GM23338 (cell line): ENCODE results near the gene PSMD2. TPM values are rescaled to one million over a fixed set of nuclear protein-coding genes. Genes with fewer than 3 reads are reported as not detected.

ENCODE experiments used
- ATAC-seq: fragments of 200-7000 bp; cut with Tn5 transposase; 3 replicates; pipeline ENCODE4 v1.9.1; 2020
- DNase-seq: peaks from one replicate; pipeline ENCODE4 v3.0.0-alpha.2; 2015; ENCODE audit warnings: low spot score
- H2AFZ ChIP-seq: fragments of 200-600 bp; sonication (generic); 2 replicates; pipeline ENCODE4 v1.8.0; 2016; ENCODE audit warnings: antibody characterized with exemption, mild to moderate bottlenecking, moderate library complexity
- H3F3A ChIP-seq: fragments of 200-600 bp; sonication (generic); replicated peaks from 2 replicates; pipeline ENCODE4 v1.8.0; 2017; ENCODE audit warnings: antibody characterized with exemption, mixed run types, low read depth
- H3K27ac ChIP-seq: fragments of 200-600 bp; sonication (generic); 2 replicates; pipeline ENCODE4 v1.6.1; 2016; ENCODE audit warnings: low read depth
- H3K27me3 ChIP-seq: fragments of 200-600 bp; sonication (generic); 2 replicates; pipeline ENCODE4 v1.8.0; 2016; ENCODE audit warnings: mild to moderate bottlenecking, mixed run types, moderate library complexity; ENCODE audit not compliant: insufficient read depth
- H3K36me3 ChIP-seq: fragments of 200-600 bp; sonication (generic); 2 replicates; pipeline ENCODE4 v1.8.0; 2016; ENCODE audit warnings: mild to moderate bottlenecking; ENCODE audit not compliant: insufficient read depth
- H3K4me1 ChIP-seq: fragments of 200-600 bp; sonication (generic); 2 replicates; pipeline ENCODE4 v1.8.0; 2016; ENCODE audit warnings: mild to moderate bottlenecking, moderate library complexity; ENCODE audit not compliant: insufficient read depth
- H3K4me2 ChIP-seq: fragments of 200-600 bp; sonication (generic); 2 replicates; pipeline ENCODE4 v1.7.1; 2017; ENCODE audit warnings: mixed run types
- H3K4me3 ChIP-seq: fragments of 200-600 bp; sonication (generic); 2 replicates; pipeline ENCODE4 v1.6.1; 2016; ENCODE audit warnings: mixed run types
- H3K79me2 ChIP-seq: fragments of 200-600 bp; sonication (generic); replicated peaks from 2 replicates; pipeline ENCODE4 v1.8.0; 2017; ENCODE audit warnings: mild to moderate bottlenecking; ENCODE audit not compliant: insufficient read depth
- H3K9me2 ChIP-seq: fragments of 200-600 bp; sonication (generic); 2 replicates; pipeline ENCODE4 v1.8.0; 2017; ENCODE audit not compliant: insufficient read depth
- H4K20me1 ChIP-seq: fragments of 200-600 bp; sonication (generic); replicated peaks from 2 replicates; pipeline ENCODE4 v1.8.0; 2017; ENCODE audit warnings: mild to moderate bottlenecking; ENCODE audit not compliant: insufficient read depth
- H3K27ac Mint-ChIP-seq: 2 replicates; pipeline ENCODE4 v1.8.0; 2020; ENCODE audit warnings: inconsistent platforms, mild to moderate bottlenecking, moderate library complexity, mixed read lengths
- H3K27me3 Mint-ChIP-seq: 3 replicates; pipeline ENCODE4 v1.8.0; 2022; ENCODE audit warnings: low read depth, mild to moderate bottlenecking, moderate library complexity, mixed read lengths, inconsistent platforms; ENCODE audit not compliant: insufficient read depth, poor library complexity
- H3K36me3 Mint-ChIP-seq: 3 replicates; pipeline ENCODE4 v1.8.0; 2021; ENCODE audit warnings: low read depth, mild to moderate bottlenecking, inconsistent platforms, moderate library complexity, mixed read lengths
- H3K4me1 Mint-ChIP-seq: 3 replicates; pipeline ENCODE4 v1.8.0; 2020; ENCODE audit warnings: mild to moderate bottlenecking, inconsistent platforms, mixed read lengths
- H3K4me3 Mint-ChIP-seq: 3 replicates; pipeline ENCODE4 v1.8.0; 2021; ENCODE audit warnings: moderate library complexity, mild to moderate bottlenecking, inconsistent platforms, mixed read lengths
- H3K9me3 Mint-ChIP-seq: 3 replicates; pipeline ENCODE4 v1.8.0; 2020; ENCODE audit warnings: moderate library complexity, mild to moderate bottlenecking, inconsistent platforms, mixed read lengths
- CREB1 ChIP-seq: fragments of 250-450 bp; sonication (Bioruptor Pico); IDR thresholded peaks from 2 replicates; pipeline ENCODE4 v1.5.0; 2020; ENCODE audit warnings: low read depth, mild to moderate bottlenecking, moderate library complexity
- EZH2phosphoT487 ChIP-seq: fragments of 200-600 bp; sonication (generic); IDR thresholded peaks from one replicate; pipeline ENCODE4 v1.8.1; 2018; ENCODE audit warnings: antibody characterized with exemption; ENCODE audit not compliant: unreplicated experiment
- JUNB ChIP-seq: IDR thresholded peaks from one replicate; pipeline ENCODE4 v1.6.1; 2016; ENCODE audit warnings: antibody characterized with exemption; ENCODE audit not compliant: unreplicated experiment
- NANOG ChIP-seq: IDR thresholded peaks from 2 replicates; pipeline ENCODE4 v1.6.1; 2016; ENCODE audit warnings: antibody characterized with exemption, borderline replicate concordance
- POLR2AphosphoS5 ChIP-seq: IDR thresholded peaks from 2 replicates; pipeline ENCODE4 v1.6.1; 2016; ENCODE audit warnings: antibody characterized with exemption, low read depth
- STAT1 ChIP-seq: IDR thresholded peaks from one replicate; pipeline ENCODE4 v1.6.1; 2016; ENCODE audit warnings: antibody characterized with exemption; ENCODE audit not compliant: unreplicated experiment
- ZNF114 ChIP-seq: fragments of 250-450 bp; sonication (Bioruptor Pico); IDR thresholded peaks from 2 replicates; pipeline ENCODE4 v1.5.0; 2020; ENCODE audit warnings: mild to moderate bottlenecking, moderate library complexity
- ZNF331 ChIP-seq: fragments of 250-450 bp; sonication (Bioruptor Pico); IDR thresholded peaks from 2 replicates; pipeline ENCODE4 v1.5.0; 2020; ENCODE audit warnings: low read depth, mild to moderate bottlenecking, moderate library complexity
- polyA plus RNA-seq: library from polyadenylated mRNA; unstranded; fragments of >200 nt; fragmentation: Nextera tagmentation; extraction: Ambion mirVana; gene quantifications from 2 replicates; pipeline ENCODE4 v1.2.1, GENCODE V29; 2016
- total RNA-seq: library from RNA; depleted of rRNA; stranded (reverse); fragments of >200 nt; shearing (Covaris generic); gene quantifications from 2 replicates; pipeline ENCODE4 v1.2.3, GENCODE V29; 2014
- TF ChIP-seq, protein P1 (sequence below): IDR thresholded peaks from 2 replicates; pipeline ENCODE4 v1.6.1; 2016; ENCODE audit warnings: antibody characterized with exemption
- TF ChIP-seq, protein P2 (sequence below): fragments of 250-450 bp; sonication (Bioruptor Pico); IDR thresholded peaks from 2 replicates; pipeline ENCODE4 v1.5.0; 2020; ENCODE audit warnings: mild to moderate bottlenecking, moderate library complexity

Gene PSMD2
- total and polyA plus RNA-seq, 2 experiments from 2014 or later = 117 to 507 TPM

DNA sequence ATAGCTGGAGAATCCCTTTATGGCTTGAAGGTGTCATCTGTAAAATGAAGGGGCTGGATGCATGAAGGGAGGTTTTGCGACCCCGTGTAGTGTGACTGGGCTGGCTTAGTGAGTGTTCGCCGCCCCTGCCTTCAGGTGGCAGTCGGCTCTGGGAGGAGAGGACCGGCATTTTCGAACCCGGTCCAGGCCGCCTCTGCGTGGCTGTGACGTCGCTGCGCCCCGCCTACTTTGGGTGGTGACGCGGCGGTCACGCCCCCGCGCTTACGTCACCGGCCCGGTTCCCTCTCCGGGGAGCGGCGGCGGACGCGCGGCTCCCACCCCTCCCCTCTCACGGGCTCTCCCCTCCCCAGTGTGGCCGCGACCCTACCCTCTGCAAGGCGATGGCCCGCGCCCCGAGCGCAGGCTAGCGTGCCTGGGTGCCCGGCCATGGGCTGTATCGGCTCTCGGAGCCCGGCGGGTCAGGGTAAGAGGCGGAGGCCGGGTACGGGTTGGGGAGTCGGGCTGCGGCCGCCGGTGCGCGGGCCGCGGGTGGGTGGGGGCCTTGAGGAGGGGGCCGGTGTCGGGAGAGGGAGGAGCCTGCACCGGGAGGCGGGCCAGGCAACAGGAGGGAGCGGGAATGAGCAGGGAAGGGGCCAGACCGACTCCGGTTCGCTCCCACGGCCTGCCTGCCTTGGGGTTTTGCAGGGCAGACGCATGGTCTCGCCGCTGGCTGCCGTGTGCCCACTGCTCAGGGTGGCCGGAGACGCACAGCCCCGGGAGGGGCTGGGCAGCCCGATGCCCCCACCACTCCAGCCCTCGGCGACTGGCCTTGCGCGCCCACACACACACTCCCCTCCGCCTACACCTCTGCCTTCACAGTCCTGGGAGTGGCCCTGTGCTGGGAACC, 36.9 kb downstream of the PSMD2 start (continued):
- TF ChIP-seq NANOG = no peak
- TF ChIP-seq EZH2phosphoT487 = no peak

DNA sequence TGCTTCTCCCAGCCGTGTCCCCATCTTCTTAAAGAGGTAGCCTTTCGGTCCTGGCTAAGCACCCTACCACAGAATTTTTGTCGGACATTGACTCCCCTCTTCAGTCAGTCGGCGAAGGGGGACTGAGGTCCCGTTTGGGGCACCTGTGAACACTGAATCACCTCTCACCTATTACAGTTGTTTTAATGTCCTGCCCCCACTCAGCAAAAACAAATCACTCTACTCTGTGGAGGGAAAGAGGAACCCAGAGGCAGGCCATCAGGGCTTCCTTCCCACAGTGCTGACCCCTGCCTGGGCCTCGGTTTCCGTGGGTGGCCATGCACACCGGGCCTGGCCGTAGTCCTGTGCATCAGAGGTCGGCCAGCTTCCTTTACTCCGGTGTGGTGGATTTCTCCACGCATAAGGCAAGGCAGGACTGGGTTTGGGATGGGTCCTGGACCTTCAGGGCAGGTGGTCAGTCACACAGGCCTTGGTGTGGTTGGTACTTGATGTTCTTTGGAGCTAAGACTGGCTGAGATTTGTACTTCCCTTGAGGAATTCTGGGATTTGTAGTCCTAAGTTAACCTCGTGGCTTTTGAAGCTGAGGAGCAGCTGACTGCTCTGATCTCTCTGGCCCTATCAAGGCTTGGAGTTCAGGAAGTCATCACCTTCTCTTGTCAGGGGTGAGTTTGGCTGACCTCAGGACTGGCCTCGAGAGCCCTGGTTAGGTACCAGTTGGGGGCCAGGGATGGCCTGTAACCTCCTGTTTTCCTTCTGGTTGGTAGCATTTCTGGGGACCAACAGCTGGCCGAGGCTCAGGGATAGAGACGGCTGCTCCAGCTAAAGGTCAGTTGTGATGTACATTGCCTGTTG, 37.7 kb downstream of the PSMD2 start:
- TF ChIP-seq, protein P1, sequence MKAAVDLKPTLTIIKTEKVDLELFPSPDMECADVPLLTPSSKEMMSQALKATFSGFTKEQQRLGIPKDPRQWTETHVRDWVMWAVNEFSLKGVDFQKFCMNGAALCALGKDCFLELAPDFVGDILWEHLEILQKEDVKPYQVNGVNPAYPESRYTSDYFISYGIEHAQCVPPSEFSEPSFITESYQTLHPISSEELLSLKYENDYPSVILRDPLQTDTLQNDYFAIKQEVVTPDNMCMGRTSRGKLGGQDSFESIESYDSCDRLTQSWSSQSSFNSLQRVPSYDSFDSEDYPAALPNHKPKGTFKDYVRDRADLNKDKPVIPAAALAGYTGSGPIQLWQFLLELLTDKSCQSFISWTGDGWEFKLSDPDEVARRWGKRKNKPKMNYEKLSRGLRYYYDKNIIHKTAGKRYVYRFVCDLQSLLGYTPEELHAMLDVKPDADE = 0 out of 2 replicates have a peak, but pooled peaks have one; percentile 46
- TF ChIP-seq CREB1 = no peak
- no peak for TF ChIP-seq JUNB
- no peak for TF ChIP-seq EZH2phosphoT487
- TF ChIP-seq ZNF114 (CRISPR knock-in tag) = no peak
- peak overlapping the region; percentile 86 for H3K4me3 ChIP-seq
- Mint-ChIP-seq H3K9me3 (peaks cover 3% of the 10 kb centered on the region; the same call in 1 of the 3 replicates), H3K27me3 (peaks cover 43% of the 10 kb centered on the region), H3K4me1 (peaks cover 40% of the 10 kb centered on the region), H3K36me3 (peaks cover 42% of the 10 kb centered on the region), H3K27ac (peak overlapping the region; percentile 95), H3K4me3 (peak overlapping the region; percentile 87)
- peaks cover 28% of the 10 kb centered on the region for H3K79me2 ChIP-seq
- H4K20me1 ChIP-seq = peaks cover 34% of the 10 kb centered on the region
- H3K27me3 ChIP-seq = no peaks in the 10 kb centered on the region
- ATAC-seq = peak; percentile 10
- no peaks in the 10 kb centered on the region for H3K9me2 ChIP-seq
- 0 out of 2 replicates have a peak overlapping the region, but pooled peaks have one; percentile 14 for H2AFZ ChIP-seq
- H3K27ac ChIP-seq = peak overlapping the region; percentile 81
- DNase-seq = peak; percentile 83
- H3K4me2 ChIP-seq = peak overlapping the region; percentile 98
- peaks cover 25% of the 10 kb centered on the region for H3K36me3 ChIP-seq
- peaks cover 48% of the 10 kb centered on the region for H3F3A ChIP-seq
- H3K4me1 ChIP-seq = peaks cover 27% of the 10 kb centered on the region

DNA sequence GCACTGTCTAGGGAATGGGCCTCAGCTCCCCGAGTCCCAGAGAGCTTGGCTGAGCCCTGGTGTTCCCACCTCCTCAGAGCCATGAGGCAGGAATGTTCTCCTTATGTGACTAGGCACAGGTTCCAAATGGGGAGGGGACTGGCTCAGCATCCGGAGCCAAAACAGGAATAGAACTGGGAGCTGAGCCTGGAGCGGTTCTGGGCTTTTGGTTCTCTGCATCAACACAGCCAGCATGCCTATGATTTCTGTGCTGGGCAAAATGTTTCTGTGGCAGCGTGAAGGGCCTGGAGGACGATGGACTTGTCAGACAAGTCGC, 38.3 kb downstream of the PSMD2 start, which contains the start of gene FAM131A:
TSS of gene FAM131A (plus strand) at position 202 of the 316 bp plus-strand sequence. CDS start at position 233, 31 bp downstream.
- Histone ChIP-seq H3K27ac (peak within 1 kb of the TSS; percentile 81), H3K9me2 (no peaks in the 10 kb centered on the region), H2AFZ (0 out of 2 replicates have a peak within 1 kb of the TSS, but pooled peaks have one; percentile 14), H3K79me2 (peaks cover 28% of the 10 kb centered on the region), H3K36me3 (peaks cover 19% of the 10 kb centered on the region; the same call in 1 of the 2 replicates), H3K4me2 (peak within 1 kb of the TSS; percentile 98), H3K4me1 (peaks cover 27% of the 10 kb centered on the region), H3K27me3 (no peaks in the 10 kb centered on the region), H3K4me3 (peak within 1 kb of the TSS; percentile 86), H4K20me1 (peaks cover 28% of the 10 kb centered on the region), H3F3A (peaks cover 42% of the 10 kb centered on the region)
- H3K27me3 Mint-ChIP-seq = peaks cover 43% of the 10 kb centered on the region
- DNase-seq (peak; percentile 19), ATAC-seq (no peak)
- H3K4me3 Mint-ChIP-seq = peak within 1 kb of the TSS; percentile 87
- peaks cover 3% of the 10 kb centered on the region; the same call in 1 of the 3 replicates for H3K9me3 Mint-ChIP-seq
- H3K27ac Mint-ChIP-seq = peak within 1 kb of the TSS; percentile 95
- peaks cover 40% of the 10 kb centered on the region for H3K4me1 Mint-ChIP-seq
- H3K36me3 Mint-ChIP-seq = peaks cover 36% of the 10 kb centered on the region
- TF ChIP-seq NANOG = no peak
- no peak for TF ChIP-seq EZH2phosphoT487
- TF ChIP-seq STAT1 = no peak
- TF ChIP-seq POLR2AphosphoS5 = no peak
- TF ChIP-seq ZNF331 (CRISPR knock-in tag) = no peak
- TF ChIP-seq ZNF114 (CRISPR knock-in tag) = no peak
- TF ChIP-seq, protein P2, sequence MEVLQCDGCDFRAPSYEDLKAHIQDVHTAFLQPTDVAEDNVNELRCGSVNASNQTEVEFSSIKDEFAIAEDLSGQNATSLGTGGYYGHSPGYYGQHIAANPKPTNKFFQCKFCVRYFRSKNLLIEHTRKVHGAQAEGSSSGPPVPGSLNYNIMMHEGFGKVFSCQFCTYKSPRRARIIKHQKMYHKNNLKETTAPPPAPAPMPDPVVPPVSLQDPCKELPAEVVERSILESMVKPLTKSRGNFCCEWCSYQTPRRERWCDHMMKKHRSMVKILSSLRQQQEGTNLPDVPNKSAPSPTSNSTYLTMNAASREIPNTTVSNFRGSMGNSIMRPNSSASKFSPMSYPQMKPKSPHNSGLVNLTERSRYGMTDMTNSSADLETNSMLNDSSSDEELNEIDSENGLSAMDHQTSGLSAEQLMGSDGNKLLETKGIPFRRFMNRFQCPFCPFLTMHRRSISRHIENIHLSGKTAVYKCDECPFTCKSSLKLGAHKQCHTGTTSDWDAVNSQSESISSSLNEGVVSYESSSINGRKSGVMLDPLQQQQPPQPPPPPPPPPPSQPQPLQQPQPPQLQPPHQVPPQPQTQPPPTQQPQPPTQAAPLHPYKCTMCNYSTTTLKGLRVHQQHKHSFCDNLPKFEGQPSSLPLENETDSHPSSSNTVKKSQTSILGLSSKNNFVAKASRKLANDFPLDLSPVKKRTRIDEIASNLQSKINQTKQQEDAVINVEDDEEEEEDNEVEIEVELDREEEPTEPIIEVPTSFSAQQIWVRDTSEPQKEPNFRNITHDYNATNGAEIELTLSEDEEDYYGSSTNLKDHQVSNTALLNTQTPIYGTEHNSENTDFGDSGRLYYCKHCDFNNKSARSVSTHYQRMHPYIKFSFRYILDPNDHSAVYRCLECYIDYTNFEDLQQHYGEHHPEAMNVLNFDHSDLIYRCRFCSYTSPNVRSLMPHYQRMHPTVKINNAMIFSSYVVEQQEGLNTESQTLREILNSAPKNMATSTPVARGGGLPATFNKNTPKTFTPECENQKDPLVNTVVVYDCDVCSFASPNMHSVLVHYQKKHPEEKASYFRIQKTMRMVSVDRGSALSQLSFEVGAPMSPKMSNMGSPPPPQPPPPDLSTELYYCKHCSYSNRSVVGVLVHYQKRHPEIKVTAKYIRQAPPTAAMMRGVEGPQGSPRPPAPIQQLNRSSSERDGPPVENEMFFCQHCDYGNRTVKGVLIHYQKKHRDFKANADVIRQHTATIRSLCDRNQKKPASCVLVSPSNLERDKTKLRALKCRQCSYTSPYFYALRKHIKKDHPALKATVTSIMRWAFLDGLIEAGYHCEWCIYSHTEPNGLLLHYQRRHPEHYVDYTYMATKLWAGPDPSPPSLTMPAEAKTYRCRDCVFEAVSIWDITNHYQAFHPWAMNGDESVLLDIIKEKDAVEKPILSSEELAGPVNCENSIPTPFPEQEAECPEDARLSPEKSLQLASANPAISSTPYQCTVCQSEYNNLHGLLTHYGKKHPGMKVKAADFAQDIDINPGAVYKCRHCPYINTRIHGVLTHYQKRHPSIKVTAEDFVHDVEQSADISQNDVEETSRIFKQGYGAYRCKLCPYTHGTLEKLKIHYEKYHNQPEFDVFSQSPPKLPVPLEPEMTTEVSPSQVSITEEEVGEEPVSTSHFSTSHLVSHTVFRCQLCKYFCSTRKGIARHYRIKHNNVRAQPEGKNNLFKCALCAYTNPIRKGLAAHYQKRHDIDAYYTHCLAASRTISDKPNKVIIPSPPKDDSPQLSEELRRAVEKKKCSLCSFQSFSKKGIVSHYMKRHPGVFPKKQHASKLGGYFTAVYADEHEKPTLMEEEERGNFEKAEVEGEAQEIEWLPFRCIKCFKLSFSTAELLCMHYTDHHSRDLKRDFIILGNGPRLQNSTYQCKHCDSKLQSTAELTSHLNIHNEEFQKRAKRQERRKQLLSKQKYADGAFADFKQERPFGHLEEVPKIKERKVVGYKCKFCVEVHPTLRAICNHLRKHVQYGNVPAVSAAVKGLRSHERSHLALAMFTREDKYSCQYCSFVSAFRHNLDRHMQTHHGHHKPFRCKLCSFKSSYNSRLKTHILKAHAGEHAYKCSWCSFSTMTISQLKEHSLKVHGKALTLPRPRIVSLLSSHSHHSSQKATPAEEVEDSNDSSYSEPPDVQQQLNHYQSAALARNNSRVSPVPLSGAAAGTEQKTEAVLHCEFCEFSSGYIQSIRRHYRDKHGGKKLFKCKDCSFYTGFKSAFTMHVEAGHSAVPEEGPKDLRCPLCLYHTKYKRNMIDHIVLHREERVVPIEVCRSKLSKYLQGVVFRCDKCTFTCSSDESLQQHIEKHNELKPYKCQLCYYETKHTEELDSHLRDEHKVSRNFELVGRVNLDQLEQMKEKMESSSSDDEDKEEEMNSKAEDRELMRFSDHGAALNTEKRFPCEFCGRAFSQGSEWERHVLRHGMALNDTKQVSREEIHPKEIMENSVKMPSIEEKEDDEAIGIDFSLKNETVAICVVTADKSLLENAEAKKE (CRISPR knock-in tag) = no peak
